Stimulated activated CD4-positive, alpha-beta T cell treated with anti-CD3 and anti-CD28 coated beads, Interleukin-15, amount 100 ng/mL, for 1 hour (primary cell): ENCODE measurements around the gene TTC7B.

Experiments used
- DNase-seq, 2 donors: peaks; one replicate each; pipeline ENCODE4 v3.0.0-alpha.2; 2020; ENCODE audit warnings: low read depth in 1 of 2, low spot score in 1 of 2

TTC7B gene

DNA sequence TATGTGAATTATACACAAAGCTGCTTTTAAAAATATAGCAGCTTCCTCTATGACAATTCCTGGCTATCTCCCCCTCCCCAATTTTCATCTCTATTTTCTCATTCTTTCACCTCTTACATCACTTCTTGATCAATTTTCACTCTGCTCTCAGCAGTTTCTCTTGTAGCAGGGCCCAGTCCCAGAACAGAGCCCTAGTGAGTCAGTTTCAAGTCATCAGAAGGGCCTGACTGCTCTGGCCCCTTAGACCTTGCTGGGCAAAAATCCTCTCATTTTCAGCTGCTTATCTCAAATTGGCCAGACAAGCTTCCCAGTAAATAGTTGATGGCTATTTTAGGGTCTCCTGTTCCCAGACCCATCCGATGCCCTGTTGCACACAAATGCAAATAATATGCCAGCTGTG, 101.4 kb downstream of the TTC7B start:
- no peak for DNase-seq

DNA sequence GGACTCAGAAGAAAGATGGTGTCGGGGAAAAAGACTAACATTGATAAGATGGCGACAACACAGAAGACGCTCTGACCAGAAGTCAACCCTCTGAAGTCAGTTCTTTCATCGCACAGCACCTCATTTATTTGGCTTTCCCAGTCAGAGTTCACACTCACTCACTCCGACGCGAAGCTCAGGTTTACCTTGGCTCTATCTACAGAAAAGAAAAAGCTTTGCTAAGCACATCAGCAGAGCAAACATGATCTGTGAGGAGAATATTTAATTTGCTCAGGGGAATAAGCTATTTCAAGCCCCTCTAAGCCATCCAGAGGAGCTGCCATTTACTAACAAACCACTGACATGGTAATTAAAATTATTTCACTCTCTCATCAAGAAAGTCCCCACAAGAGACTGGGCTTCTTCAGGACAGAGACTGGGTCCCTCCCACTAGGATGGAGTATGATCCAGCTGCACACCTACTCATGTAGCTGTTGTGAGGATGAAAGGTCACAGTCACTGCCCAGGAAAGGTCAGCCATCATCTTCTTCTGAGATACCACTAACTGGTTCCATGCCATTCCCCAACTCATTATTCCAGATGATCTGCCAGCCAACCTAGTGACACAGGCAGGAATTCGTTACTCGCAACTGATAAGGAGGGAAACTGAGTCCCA, 111.4 kb downstream of the TTC7B start:
- DNase-seq, result no peak

DNA sequence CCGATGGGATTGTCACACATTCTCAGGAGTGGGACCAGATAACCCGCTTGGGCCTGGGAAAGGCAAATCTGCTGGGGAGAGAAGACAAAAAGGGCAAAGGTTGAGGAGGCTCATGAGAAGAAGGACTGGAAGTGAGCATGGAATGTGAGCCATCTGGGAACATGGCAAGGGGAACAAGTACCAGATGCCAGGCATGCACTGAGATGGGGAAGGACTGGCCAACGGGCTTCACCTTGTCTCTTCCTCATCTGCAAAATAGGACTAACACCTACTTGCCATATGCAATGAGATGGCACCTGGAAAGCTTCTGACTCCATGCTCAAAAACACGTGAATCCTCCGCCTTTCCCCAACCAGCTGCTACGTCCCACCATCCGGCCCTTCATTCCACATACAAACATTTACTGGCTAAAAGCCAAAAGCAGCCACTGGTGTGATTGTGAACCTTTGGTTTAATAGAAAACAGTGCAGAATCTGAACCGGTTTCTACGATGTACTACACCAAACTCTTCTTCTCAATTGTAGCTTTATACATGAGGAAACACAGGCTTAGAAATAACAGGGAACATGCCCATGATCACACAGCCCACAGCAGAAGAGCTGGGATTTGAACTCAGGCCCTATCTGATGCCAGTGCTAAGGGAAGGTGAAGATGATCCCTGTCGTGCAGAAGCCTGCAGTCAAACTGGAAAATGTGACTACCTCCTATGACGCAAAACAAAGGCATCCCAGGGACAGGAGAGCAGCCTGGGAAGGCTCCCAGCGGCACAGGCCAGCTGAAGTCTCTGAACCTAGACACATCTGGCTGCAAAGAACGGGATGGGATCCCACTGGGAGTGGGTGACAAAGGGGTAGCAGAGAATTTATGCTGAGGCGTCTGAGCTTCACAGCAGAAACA, 112.1 kb downstream of the TTC7B start:
- no peak for DNase-seq

GRCh38 chr14:90700933-90701776, 115.1 kb downstream of the TTC7B start:
- DNase-seq, result no peak

- DNase-seq, result no peak
Measured at GRCh38 chr14:90699016-90699415, 117.2 kb downstream of the TTC7B start.

DNA sequence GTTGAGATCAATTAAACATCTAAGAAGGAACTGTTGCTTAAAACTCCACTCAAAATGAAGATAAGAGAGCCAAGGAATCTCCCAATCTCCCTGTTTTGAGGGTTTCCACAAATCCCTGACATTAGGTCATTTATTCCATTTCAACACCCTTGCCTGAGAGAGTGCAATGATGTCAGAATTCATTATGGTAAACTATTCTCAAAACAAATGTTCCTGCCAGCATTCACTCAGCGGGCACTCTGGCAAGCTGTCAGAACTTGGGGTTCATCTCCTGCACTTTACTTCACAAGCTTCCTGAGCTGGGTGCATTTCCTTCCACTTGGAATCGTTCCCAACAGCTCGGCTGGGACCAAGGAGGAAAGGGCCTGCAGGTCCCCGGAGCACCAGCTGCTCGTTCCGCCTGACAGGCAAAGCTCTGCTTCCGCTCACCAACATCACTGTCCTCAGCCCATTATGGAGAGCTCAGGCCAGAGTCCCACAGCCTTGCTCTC, 117.8 kb downstream of the TTC7B start:
- no peak for DNase-seq

DNA sequence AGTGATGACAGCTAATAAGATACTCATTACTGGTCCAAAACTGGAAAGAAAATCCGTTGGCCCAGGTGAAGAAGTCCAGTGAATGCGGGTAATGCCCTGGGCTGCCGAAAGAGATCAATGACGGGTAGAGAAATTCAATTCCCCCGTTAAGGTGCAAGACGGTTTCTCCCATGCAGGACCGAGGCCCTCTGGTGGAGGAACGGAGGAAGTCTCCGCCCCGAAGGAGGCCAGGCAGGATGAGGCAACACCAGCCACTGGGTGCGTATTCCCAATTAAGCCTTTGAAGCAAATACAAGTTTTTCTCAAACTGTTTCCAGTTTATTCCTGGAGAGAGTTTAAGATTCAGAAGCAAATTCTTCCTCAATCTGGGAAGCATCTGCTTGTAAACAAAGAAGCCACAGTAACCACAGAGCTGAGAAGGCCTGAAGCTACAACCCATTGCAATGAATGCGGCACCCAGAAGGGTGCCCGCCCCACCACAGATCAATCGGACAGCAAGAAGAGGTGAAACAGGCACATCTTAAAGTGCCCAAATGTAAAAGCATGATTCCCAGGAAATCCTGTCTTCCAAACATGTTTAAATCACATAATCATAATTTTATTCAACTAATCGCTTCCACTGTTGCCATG, 118.5 kb downstream of the TTC7B start:
- peak; percentile 56 to 57 for DNase-seq

DNA sequence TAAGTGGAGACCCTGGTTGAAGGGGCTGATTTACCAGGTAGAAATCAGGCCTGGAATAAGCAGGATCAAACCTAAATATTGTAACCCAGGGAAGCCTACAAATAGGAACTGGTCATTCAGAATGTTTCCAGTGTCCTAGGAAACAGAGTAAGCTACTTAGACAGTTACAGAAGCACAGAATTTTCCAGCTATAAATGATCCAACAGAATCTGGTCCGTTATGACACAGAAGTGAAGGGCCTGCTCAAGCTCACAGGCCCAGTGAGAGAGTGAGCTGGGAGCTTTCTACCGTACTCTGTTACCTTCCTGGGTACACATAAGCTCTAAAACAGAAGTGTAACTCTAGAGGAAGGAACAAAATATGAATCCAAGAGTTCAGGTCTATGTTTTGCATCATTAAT, 119.1 kb downstream of the TTC7B start:
- no peak for DNase-seq

DNA sequence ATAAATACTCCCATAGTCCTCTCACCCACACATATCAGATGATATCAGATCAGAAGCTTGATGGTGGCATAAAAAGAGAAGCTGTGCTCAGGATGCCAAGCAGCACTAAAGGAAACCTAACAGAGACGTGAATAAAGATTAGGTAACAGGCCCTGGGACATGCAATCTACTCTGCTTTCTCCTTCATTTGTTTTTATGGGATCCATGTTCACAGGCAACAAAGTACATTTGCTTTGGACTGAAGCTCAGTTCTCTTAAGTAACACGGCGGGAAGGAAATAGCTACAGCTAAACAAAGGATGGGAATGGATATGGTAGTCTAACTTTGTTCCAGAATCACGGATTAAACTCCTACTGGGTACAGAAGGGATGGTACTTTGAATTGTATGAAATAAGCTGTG, 119.5 kb downstream of the TTC7B start:
- no peak for DNase-seq

- DNase-seq, result no peak
Measured at GRCh38 chr14:90695997-90696660, 120.1 kb downstream of the TTC7B start.

DNA sequence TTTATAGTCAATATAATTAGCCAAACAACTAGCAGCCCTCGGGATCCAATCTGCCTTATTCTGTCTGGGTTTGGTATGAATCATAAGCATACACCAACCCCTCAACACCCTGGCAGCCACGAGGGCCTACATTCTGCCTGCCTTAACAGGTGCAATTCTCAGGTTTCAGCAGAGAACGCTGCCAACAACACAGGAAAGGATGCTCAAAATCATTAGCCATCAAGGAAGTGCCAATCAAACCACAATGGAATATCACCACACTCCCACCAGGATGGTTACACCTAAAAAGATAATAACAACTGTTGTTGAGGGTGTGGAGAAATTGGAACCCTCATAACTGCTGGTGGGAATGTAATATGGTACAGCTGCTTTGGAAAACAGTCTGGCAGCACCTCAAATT, 122.8 kb downstream of the TTC7B start:
- DNase-seq, result no peak

DNA sequence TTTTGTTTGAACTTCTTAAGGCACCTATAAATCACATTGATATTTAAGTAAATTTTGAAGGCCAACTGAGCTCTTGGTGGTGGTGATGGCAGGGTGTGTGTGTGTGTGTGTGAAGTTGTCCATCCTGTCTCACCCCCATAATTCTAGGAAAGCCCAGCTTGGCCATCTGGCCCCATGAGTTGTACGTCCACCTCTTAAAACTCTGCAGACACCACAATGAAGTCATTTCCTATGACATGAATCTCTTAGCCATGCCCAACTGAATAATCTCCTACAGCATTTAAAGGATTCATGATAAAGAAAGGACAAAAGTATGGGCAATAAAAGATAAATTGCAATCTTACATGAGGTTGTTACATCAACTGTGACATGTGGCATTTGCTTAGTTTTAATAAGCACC, 123.4 kb downstream of the TTC7B start:
- no peak for DNase-seq

- no peak for DNase-seq
Measured at GRCh38 chr14:90692061-90692460, 124.2 kb downstream of the TTC7B start.

DNA sequence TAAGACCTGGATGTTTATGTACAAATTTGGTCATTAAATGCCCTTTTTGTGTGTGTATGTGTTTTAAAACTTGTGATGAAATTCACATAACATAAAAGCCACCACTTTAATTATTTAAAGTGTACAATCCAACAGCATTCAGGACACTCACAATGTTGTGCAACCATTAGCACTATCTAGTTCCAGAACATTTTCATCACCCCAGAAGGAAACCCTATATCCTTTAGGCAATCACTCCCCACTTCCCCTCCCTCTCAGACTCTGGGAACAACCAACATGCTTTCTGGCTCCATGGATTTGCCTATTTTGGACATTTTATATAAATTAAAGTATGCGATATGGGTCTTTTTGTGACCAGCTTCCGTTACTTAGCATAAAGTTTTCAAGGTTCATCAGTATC, 124.6 kb downstream of the TTC7B start:
- DNase-seq, result no peak

DNA sequence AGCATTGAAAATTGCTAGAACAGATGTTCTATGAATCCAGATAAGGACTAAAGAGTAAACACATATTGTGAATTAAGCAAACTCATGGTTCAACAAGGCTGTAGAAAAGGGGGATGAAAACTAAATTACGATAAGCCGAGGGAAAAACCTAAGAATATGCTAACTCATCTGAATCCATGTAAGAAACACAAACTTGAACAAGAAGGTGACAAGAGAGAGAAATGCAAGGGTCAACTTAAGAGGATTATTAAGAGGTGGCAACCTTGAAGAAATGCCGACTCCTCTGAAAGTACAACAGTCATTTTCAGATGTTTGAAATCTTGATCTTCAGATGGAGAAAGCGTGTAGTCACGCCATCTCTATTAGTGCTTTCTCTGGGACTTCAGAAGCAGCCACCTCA, 128.6 kb downstream of the TTC7B start:
- no peak for DNase-seq

DNA sequence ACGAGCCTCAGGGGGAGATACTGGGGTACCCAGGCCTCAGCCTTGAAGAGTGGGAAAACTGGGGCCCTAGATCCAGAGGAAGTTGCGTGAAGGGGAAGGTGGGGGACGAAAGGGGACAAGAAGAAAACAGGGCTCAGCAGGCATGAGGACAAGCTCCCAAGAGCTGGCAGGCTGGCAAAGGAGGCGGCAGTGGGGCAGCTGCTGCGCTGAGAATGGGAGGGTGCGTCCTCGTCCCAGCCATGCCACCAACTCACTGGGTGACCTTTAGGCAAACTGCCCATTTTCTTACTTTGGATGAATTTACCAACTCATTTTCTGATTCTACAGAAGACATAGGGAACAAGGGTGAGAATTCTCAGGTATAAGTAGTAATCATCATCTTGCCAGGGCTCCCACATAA, 133.6 kb downstream of the TTC7B start:
- no peak for DNase-seq

DNA sequence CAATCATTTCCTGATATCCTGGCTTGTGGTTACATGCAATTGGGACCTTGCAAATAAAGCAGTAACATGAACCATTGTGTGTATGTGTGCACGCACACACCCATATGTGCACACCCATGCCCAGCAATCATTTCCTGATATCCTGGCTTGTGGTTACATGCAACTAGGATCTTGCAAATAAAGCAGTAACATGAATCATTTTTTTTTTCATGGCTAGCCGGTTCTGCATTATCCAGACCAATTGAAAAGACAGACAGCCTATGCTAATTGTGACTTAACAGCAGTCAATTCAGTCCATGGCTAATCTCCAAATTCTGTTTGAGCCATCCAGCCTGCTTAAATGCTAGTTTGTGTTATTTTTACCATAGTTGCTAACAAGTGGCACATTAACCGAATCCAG, 134.3 kb downstream of the TTC7B start:
- no peak for DNase-seq

- no peak for DNase-seq
Measured at GRCh38 chr14:90678846-90679362, 137.3 kb downstream of the TTC7B start.

DNA sequence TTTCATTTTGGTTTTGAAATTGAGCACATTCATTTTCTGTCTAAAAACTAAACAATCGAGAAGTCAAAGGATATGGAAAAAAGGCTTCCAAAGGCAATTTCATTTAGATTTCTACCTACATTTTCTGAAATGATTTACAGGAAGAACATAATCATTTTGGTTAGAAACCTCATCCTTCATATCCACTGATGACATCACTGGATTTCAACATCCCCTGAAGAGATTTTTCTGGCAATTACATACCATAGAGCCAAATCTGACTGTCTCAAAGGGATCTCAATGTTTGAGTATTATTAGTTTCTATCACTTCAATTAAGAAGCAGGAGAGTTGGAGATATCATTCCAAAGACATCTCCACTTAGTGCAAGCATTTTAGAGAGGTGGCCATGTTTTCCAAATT, 137.8 kb downstream of the TTC7B start:
- no peak for DNase-seq

- no peak for DNase-seq
Measured at GRCh38 chr14:90677484-90678050, 138.7 kb downstream of the TTC7B start.
